HG03571 (cell line): ENCODE measurements around the gene CABLES2.
"Not testable (repeated sequence)": the region's sequence is repeated elsewhere in the genome, so short reads cannot be mapped to it uniquely, and the experiment has no call there.

Experiments used
- ATAC-seq: cut with Tn5 transposase; IDR thresholded peaks from one replicate; pipeline ENCODE4 v1.9.1; 2021; ENCODE audit not compliant: unreplicated experiment

CABLES2 gene

DNA sequence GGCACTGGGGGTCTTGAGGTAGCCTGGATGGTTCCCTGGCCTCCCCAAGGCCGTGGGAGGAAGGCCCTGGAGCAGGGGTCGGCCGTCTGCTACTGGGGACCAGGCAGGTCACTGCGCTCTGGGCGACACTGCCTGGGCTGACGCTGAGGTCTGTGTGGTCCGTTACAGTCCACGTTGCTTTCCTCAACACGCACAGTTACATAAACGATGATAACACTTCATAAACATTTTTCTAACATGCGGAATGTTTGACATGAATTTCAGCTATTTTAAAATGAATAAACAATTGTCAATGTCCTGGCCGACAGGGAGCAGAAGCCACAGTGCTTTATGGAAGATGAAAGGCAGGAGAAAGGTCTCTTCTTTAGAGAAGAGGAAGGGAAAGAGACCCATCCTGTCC is 30.4 kb upstream of the CABLES2 start:
- ATAC-seq, result no peak

DNA sequence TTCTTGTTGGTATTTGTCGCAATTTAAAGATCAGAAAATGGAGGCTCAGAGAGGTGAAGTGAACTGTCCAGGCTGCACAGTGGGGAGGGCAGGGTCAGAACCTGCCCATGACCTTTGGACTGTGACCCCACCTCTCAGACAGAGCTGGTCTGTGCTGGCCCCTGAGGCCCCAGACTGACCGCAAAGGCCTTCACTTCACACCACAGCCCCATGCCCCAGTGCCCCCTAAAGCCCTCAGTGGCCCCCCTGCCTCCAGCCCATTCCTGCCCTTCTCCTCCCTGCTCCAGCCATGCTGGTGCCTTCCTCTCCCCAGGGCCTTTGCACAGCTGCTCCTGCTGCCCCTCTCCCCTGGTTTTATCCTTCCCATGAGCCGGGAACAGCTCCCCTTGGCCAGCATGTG is 29.6 kb upstream of the CABLES2 start:
- no peak for ATAC-seq

DNA sequence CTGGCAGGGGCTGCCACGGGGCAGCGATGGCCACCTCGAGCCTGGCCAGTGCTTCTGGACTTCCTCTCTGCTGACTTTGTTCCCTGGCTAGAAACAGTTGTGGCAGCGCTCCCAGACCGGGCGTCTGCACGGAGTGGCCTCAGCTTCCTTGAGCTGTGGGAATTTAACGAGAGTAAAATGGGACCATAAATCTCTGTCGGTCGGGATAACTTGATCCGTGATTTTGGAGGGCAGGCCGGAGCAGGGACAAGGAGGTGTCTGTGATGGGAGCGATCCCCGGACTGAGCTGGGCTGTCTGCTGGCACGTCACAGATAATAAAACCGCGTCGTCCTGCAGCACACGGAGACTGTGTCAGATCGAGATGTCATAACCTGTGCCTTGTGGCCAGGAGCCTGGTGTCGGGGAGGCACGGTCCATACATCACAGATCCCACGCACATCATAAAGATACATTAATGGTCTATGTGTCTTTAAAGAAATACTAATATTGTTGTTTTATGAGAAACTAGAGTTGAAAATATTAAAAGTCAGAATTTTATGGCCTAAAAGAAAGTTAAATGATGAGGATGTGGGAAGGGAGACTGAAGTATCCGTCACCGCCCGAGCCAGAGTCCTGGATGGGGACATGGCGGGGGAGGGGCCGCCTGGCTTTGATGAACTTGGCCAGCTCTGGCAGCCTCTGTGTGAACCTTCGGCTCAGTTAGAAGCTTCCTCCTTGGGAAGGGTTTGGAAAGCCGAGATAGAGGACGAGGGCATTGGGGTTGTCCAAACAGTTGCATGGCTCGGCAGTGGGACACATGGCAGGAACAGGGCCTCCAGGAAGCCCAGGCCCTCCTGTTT is 26.8 kb upstream of the CABLES2 start:
- ATAC-seq, result no peak

DNA sequence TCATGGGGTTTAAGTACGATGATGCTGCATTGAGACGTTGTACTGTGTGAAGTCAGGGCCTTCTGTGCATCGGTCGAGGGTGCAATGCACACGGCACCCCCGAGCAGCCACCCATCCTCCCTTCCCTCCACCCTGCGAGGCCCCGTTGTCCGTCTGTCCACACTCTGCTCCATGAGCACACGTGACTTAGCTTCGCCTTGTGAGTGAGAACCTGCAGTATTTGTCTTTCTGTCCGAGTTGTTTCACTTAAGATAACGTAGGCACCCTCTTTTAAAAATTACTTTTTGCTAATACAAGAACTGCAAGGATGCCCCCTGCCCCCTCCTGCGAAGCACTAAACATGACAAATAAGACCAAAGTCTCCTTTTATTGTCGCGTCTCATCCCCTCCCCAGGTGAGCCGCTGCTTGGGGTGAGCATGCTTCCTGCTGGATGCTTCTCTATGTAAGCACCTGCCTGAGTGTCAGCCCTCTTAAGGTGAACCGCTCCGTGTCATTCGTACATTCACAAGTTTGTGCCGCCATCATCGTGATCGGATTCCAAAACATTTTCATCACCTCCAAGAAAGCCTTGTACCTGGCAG is 23.9 kb upstream of the CABLES2 start:
- no peak for ATAC-seq

DNA sequence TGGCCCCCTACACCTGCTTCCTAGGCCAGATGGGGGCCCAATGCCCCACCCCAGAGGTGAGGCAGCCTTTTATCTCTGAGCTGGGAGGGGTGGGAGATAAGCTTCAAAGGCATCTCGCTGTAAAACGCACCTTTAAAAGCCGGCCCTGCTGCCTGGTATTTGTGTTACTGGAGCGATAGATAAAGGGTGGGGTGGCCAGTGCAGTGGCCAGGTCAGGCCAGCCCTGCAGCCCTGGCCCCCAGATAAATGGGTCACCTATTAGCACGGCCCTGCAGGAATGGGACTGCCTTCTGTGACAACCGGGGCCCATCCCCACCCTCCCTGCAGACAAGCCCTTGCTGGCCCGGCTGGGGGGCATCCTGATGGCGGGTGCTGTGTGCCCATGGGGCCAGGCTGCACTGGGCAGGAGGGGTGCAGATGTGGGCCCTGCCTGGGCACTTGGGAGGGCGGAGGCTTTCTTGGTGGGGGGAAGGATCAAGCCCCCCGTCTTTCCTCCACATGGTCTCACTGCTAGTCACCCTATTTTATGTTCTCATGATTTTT is 23.3 kb upstream of the CABLES2 start:
- ATAC-seq, result no peak

DNA sequence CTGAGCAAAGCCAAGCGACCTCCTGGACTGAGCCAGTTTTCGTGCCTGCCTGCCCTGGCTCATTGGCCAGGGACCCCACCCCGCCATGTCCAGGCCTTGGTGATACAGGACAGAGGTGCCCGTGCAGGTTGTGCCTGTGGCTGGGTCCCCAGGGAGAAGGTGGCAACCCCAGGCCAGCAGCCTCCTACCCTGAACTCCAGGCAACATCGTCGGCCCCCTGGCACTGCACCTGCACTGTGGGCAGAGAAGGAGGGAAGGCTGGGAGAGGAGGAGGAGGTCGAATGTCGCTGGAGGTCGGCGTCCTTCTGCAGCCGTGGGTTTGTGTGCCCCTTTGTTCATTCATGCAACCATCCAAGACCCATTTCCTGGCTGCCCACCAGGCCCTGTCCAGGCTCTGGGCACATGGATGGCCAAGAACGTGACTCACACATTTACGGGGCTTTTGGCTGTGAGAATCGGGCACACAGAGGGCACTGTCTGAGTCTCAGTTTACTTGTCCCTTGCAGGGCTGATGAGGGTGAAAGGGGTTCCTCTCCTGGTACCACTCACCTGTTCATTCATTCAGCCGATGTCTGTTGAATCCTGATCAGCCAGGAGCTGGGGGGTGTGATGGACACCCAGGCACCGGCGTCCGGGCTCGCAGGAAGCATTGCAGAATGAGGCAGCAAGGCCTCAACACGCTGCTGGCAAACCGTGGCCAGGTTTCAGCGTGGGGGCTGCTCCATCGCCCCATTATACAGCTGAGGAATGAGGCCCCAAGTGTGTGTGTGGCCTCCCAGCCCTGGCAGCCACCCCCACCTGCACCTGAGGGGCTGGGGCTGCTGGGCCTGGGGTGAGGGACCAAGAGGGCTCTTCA is 22.6 kb upstream of the CABLES2 start:
- no peak for ATAC-seq

DNA sequence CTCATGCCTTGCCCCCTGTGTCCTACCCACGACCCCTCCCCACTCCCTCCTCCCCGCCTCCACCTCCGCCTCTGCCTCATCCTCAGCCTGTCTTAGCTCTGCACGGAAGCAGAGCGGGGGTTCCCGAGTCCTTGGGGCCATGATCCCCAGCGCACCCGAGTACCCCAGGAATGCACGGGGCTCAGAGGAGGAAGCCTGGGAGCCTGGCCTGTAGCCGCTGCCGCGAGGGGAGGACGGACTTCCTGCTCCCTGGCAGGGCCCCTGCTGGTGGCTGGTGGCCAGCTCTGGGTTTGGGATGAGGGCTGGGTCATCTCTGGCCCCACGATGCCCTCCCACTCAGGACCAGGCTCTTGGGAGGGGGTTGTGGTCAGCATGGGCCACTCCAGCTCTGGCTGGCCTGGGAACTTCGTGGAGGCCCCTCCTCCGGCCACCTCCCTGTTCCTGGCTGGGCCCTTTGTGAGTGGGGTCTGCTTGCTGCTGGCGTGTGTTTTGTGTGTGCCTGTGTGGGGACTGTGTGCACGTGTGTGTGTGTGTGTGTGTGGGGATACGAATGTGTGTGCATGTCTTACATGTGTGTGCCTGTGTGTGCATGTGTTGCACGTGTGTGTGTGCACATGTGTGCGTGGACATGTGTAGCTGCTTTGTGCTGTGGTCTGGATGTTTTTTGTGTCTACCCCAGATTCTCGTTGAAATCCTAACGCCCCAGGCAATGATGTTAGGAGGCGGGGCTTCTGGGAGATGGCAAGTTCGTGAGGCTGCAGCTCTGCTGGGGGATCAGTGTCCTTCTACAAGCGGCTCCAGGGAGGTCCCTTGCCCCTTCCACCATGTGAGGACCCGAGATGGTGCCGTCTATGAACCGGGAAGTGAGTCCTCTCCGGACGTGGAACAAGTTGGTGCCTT is 21.6 kb upstream of the CABLES2 start:
- ATAC-seq, result no peak

DNA sequence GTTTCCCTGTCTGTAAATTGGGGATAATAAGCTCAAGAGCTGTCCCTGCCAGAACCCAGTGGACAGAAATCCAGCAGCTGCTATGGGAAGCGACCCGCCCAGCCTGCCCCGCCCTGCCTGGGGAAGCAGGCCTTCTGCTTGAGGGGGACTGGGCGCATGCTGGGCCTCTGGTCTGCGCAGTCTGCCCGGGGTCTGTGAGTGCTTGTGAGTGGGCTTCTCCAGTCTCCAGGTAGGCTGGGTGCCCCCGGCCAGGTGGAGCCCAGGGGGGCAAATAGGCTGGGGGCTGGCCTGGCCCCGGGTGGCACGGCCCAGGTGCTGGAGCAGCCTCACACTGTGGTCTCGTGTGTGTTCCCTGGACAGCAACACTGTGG is 20.9 kb upstream of the CABLES2 start:
- no peak for ATAC-seq

DNA sequence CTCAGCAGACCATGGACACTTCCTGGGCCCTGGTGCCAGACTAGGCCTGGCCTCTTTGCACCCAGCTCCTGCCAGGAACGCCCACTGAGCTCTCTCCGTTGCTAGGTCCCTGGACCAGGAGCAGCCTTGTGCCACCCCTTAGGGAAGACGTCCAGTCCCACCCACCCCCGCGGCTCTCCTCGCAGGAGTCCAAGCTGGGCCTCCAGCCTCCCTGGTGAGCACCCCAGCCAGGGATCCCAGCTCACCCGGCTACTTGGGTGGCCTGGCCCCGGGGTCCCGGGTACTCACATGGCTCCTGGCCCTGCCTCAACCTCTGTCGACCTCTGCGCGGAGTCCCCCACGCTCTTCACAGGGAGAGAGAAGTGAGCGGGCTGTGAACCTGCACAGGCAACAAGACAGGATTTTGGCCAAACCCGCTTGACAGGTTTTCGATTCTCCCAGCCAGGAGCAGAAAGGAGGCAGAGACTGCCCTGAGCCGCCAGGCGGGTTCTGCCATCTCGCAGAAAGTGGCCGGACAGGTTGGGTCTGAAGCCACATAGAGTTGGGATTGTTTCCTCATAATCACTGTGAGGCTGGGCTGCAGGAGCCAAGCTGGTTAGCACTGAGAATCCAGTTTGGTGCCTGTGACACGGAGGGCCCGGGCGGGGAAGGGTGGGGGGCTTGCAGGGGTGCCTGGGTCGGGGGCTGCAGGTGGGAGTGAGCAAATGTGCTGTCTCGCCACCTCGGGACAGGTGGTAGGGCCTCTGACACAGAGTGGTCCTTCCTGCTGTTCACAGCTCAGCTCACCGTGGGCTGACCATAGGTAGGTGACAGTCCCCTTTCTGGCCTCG is 20.3 kb upstream of the CABLES2 start, which contains the start of gene RBBP8NL:
Gene RBBP8NL (minus strand): TSS at position 368 of the 830 bp plus-strand sequence. CDS start 7,892 bp downstream, outside the sequence.
- ATAC-seq, result no peak

DNA sequence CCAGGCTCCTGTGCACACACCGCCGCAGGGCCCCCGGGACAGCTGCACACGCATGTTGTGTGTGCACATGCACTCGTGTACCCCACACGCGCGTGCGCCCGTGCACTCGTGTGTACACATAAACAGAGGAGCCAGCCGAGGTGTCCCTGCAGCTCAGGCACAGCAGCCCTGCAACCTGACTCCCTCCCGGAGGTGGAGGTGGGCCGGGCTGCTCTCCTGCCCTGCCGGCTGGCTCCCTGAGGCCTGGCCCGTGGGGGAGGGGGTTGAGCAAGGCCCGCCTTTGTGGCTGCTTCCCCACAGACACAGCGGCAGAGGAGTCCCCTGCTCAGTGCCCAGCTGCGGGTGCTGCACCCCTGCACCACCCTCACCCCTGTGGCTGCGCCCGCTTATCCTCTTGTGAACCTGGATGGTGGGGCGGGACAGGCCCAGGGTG is 19.6 kb upstream of the CABLES2 start:
- no peak for ATAC-seq

DNA sequence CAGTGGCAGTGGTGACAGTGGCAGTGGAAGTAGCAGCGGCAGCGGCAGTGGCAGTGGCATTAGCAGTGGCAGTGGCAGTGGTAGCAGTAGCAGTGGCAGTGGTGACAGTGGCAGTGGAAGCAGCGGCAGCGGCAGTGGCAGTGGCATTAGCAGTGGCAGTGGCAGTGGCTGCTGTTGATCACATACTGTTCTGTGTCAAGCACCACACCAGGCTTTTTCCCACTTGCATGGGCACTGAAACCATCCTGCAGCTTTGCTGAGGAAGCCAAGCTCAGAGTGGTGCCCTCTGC is 18.9 kb upstream of the CABLES2 start:
- not testable (repeated sequence) for ATAC-seq

DNA sequence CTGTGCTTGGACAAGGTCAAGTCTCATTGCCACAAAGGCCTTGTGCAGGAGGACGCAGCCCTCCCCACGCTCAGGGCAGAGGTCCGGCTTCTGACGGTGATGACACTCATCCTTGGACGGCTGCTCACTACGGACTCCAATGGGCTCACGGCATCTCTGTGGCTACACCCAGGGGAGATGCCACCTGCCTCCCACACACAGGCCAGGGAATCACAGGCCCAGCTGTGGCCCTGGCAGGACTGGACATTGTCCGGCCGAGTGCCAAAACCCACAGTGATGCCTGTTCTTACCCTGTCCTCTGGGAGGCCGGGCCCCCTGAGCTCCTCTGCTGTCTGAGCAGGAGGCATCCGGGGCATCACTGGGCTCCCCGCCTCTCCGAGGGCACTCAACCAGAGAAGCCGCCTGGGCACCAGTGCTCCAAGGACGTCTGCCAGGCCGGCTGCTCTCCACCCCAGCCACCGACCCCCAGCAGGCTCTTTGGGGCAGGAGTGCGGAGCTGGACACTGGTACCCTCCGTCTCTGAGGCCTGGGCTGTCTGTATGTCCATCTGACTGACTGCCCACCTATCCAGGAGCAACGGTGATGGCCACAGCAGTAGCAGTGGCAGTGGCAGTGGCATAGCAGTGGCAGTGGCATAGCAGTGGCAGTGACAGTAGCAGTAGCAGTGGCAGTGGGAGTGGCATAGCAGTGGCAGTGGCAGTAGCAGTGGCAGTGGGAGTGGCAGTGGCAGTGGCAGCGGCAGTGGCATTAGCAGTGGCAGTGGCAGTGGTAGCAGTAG is 18.4 kb upstream of the CABLES2 start:
- ATAC-seq, result no peak

DNA sequence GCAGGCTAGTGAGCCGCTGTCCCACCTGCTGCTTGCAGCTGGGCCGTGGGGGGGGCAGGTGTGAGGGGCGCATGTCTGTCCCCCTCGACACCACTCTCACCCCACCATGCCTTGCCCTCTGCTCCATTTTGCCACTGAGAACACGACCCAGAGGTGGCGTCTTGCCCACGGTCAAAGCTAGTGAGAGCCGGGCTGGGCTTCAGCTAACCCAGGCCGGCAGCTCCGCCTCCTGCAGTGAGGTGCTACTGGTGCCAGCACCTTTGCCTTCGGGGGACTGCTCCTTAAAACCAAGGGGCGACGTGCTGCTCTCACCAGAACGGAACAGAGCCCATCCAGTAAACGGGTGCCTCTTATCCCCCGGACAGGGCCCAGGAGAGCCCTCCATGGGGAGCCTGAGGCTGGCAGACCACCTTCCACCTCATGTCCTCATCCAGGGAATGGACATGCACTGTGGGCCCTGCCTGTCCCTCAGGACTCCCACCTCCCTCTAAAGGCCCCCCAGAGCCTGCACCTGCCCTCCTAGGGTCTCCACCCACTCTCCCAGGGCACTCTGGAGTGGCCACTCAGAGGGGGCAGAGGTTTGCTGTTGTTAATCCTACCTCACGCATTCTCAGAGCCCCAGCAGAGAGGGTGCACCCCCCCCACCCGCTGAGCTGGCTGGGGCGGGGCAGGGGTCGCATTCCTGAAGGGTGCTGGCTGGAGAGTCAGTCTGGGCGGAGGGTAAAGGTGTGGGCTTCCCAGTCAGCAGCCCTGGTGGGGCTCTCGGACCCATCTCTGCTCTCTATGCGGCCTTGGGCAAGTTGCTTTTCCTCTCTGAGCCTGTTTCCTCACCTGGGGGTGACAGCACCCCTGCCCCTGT is 17.4 kb upstream of the CABLES2 start:
- no peak for ATAC-seq

DNA sequence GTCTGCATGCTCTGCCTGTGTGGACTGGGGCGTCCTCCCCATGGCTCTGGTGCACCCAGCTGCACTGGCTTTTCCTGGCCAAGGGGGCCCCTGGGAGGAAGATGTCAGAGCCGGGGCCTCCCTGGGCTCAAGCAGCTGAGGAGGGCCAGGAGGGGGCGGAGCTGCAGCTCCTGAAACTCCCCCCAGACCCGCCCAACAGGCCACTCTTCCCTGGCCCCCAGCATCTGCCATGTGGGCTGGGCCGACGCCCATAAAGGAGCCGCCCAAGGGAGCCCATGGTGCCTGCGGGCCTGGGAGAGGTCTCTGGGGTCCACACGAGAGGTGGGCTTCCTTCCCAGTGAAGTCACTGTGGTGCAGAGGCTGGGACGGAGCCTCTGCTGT is 16.2 kb upstream of the CABLES2 start:
- ATAC-seq, result no peak

DNA sequence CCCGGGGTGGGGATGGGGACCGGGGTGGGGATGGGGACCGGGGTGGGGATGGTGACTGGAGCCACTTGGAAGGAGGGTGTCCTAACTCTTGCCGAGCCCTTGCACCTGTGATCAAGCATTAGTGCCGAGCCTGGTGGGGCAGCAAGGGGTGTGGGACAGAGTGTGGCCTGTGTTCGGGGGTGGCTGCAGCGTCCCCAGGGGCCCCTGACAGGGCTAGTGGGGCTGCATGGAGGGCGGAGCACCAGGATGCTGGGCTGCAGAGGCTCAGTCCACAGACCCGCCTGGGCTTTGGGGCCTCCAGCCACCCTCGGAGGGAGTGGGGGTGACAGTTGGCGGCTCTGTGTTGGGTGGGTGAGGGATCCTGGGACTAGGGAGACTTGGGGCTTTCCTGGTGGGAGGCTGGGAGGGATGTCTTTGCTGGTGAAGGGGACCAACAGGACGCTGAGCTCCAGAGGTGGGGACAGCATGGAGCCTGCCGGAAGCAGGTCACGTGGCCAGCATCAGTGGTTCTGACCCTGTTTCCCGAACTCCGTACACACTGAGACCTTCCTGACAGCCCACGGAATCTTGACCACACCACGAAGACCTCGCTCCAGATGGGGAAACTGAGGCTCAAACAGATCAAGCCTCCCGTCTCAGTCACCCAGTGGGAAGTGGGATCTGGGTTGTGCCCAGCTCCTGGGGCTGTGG is 15.7 kb upstream of the CABLES2 start:
- ATAC-seq, result no peak

DNA sequence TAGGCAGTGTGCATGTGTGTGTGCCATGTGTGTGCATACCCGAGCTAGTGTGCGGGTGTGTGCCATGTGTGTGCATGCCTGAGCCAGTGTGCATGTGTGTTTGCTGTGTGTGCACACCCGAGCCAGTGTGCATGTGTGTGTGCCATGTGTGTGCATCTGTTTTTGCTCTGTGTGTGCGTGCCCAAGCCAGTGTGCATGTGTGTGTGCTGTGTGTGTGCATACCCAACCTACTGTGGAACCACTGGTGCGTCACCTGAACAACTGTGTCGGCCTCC is 14.6 kb upstream of the CABLES2 start:
- no peak for ATAC-seq

DNA sequence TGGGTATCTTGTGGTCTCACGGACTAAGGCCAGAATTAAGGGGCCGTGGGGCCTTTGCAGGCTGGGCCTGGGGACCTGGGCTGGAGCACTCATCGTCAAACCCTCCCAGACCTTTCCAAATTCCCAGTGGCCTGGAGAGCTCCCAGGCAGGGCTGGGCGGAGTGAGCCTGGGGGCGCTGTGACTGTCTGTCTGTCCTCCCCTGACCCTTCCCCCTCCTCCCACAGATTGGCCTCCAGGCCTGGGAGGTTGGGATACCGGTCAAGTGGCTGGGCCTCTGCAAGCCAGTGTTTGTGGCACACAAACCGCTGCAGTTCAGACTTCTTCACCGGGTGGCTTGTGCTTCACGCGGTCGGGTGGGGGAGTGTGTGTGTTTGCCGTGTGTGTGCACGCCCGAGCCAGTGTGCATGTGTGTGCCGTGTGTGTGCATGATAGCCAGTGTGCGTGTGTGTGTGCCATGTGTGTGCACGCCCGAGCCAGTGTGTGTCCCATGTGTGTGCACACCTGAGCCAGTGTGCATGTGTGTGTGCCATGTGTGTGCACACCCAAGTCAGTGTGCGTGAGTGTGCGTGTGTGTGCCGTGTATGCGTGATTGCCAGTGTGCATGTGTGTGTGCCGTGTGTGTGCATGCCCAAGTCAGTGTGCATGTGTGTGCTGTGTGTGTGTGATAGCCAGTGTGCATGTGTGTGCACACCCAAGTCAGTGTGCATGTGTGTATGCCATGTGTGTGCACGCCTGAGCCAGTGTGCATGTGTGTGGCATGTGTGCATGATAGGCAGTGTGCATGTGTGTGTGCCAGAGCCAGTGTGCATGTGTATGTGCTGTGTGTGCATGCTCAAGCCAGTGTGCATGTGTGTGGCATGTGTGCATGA is 14.0 kb upstream of the CABLES2 start:
- ATAC-seq, result no peak
